ENCODE results near the gene USP36. TPM values are rescaled to one million over a fixed set of nuclear protein-coding genes. Genes with fewer than 3 reads are reported as not detected.
"Not testable (repeated sequence)": the region's sequence is repeated elsewhere in the genome, so short reads cannot be mapped to it uniquely, and the experiment has no call there.

Gene USP36
- total RNA-seq, 4 donors from 2014 or later = 13.2 to 38.9 (median 22.4) TPM

- no peaks in the 10 kb centered on the region for H3K27me3 ChIP-seq
- H3K4me3 ChIP-seq = peak overlapping the region in 1 of 4 donors; percentile 3
- peak overlapping the region in 3 of 4 donors; percentile 21 to 77 (median 51) for H3K27ac ChIP-seq
- TF ChIP-seq CTCF (IDR thresholded peaks at IDR 0.05) (no peak), POLR2A (IDR thresholded peaks at IDR 0.05) (no peak)
- WGBS, 2 donors = 46 to 56% methylated on average over 9 to 10 of the region's 11 CpGs
- H3K4me1 ChIP-seq = peaks cover 7 to 72% (median 28%) of the 10 kb centered on the region in 3 donors
- DNase-seq = no peak
- H3K9me3 ChIP-seq = no peaks in the 10 kb centered on the region
- intact Hi-C loops (cut with DNase I) = no loop called here
- no peaks in the 10 kb centered on the region for H3K36me3 ChIP-seq
Measured at GRCh38 chr17:78759203-78759968, 81.2 kb downstream of the USP36 start.

- peaks cover 6 to 60% (median 16%) of the 10 kb centered on the region in 3 donors for H3K4me1 ChIP-seq
- H3K27me3 ChIP-seq = no peaks in the 10 kb centered on the region
- WGBS, 2 donors = 74 to 81% methylated on average over 13 of the region's 13 CpGs
- H3K27ac ChIP-seq = no peak overlapping the region
- TF ChIP-seq CTCF (IDR thresholded peaks at IDR 0.05) = no peak
- TF ChIP-seq POLR2A (IDR thresholded peaks at IDR 0.05) = no peak
- intact Hi-C loops (cut with DNase I) = no loop called here
- DNase-seq = no peak
- no peaks in the 10 kb centered on the region for H3K9me3 ChIP-seq
- H3K4me3 ChIP-seq = no peak overlapping the region
- no peaks in the 10 kb centered on the region for H3K36me3 ChIP-seq
Measured at GRCh38 chr17:78753316-78754250, 87.0 kb downstream of the USP36 start.

- WGBS, 2 donors = 75 to 83% methylated on average over 14 of the region's 14 CpGs
- H3K4me3 ChIP-seq = no peak overlapping the region
- peaks cover 22 to 62% (median 29%) of the 10 kb centered on the region in 3 donors for H3K4me1 ChIP-seq
Measured at GRCh38 chr17:78751447-78752161, 89.0 kb downstream of the USP36 start.

GRCh38 chr17:78751000-78751399 lies 89.6 kb downstream of the USP36 start:
- H3K9me3 ChIP-seq; intact Hi-C loops (cut with DNase I); H3K36me3 ChIP-seq; H3K27ac ChIP-seq; DNase-seq; H3K27me3 ChIP-seq; H3K4me3 ChIP-seq: not testable (repeated sequence)
- 93 to 95% methylated on average over 5 of the region's 5 CpGs for whole genome bisulfite sequencing, 2 donors
- H3K4me1 ChIP-seq = peaks cover 25 to 66% (median 33%) of the 10 kb centered on the region in 3 donors

More at GRCh38 chr17:78751447-78752161, 89.0 kb downstream of the USP36 start:
- no peaks in the 10 kb centered on the region for H3K9me3 ChIP-seq
- TF ChIP-seq CTCF (IDR thresholded peaks at IDR 0.05) (no peak), POLR2A (IDR thresholded peaks at IDR 0.05) (no peak)
- no peak for DNase-seq
- H3K27me3 ChIP-seq = no peaks in the 10 kb centered on the region
- H3K27ac ChIP-seq = no peak overlapping the region
- intact Hi-C loops (cut with DNase I) = no loop called here
- H3K36me3 ChIP-seq = no peaks in the 10 kb centered on the region

- intact Hi-C loops (cut with DNase I) = no loop called here
- peaks cover 30 to 71% (median 40%) of the 10 kb centered on the region in 3 donors for H3K4me1 ChIP-seq
- no peak overlapping the region for H3K4me3 ChIP-seq
- peak in 1 of 4 donors; percentile 55 for TF ChIP-seq POLR2A (IDR thresholded peaks at IDR 0.05)
- no peak for TF ChIP-seq CTCF (IDR thresholded peaks at IDR 0.05)
- 40 to 62% methylated on average over 7 of the region's 8 CpGs for WGBS, 2 donors
- peak; percentile 32 for DNase-seq
- peaks cover 0 to 6% (median 0%) of the 10 kb centered on the region in 3 donors for H3K36me3 ChIP-seq
- no peaks in the 10 kb centered on the region for H3K27me3 ChIP-seq
- H3K27ac ChIP-seq = peak overlapping the region; percentile 36 to 86 (median 72)
- H3K9me3 ChIP-seq = no peaks in the 10 kb centered on the region
Measured at GRCh38 chr17:78748730-78749317, 91.8 kb downstream of the USP36 start.
